ENCODE measurements around the gene GRAMD2A.

GRAMD2A gene

DNA sequence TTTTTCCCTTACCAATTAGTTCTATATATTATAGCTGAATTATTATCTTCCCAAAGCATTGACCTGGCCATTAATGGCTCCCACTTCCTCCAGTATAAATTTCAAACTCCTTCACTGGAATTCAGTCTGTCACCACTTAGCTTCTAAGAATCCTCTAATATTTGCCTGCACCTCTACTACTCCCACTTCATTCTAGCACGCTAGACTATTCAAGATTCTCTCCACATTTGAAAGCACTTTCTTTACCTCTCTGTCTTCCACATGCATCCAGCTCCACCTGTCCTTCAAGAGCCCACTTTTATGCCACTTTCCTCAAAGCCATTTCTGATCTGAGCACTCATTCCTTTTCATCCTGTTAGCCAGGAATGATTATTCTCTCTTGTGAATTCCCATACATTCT, 64.4 kb downstream of the GRAMD2A start:
- DNase-seq (ENCODE audit: low spot score), result no peak

DNA sequence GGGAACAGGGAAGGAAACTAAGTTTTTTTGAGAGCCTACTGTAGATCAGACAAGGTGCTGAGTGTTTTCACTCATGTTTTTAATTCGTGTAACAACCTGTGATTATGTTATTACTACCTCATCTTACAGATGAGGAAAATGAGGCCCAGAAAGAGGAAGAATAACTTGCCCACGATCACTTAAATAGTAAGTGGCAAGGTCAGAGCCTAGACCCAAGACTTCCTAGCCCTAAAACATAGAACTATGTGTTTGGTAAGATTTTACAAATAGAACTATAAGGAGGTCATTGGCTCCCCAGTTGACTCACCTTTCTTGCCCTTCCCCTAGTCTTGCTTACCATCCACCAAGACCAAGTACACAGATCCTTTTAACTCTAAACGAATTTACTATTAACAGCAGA, 65.7 kb downstream of the GRAMD2A start:
- DNase-seq (ENCODE audit: low spot score), result no peak

DNA sequence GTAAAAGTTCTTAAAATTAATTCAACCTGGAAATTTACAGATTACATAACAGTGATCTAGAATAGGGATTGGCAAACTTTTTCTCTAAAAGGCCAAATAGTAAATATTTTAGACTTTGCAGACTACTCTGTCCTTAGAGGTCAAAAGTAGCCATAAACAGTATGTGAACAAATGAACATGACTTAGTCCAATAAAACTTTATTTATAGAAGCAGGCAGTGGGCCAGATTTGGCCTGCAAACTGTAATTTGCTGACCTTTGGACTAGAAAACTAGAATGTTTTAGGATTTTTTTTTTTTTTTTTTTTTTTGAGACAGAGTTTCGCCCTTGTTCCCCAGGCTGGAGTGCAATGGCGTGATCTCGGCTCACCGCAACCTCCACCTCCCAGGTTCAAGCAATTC, 67.3 kb downstream of the GRAMD2A start:
- DNase-seq (ENCODE audit: low spot score), result no peak

DNA sequence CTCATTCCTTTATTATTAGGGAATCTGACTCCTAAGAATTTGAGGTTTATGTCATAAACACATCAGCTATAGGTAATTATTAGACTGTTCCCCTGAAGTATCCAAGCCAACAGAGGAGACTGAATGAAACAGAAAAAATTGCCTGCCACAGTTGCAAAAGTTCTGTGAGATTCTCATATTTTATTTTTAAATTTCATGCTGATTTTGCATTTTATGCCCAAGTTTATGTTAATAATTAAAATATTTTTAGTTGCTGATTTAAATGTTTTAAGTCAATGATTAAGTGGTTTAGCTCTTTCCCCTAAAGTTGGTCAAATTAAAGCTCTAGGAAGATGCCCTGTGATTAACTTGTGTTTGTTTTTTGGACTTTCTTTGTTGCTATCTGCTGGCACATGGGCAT, 69.2 kb downstream of the GRAMD2A start:
- no peak for DNase-seq (ENCODE audit: low spot score)

DNA sequence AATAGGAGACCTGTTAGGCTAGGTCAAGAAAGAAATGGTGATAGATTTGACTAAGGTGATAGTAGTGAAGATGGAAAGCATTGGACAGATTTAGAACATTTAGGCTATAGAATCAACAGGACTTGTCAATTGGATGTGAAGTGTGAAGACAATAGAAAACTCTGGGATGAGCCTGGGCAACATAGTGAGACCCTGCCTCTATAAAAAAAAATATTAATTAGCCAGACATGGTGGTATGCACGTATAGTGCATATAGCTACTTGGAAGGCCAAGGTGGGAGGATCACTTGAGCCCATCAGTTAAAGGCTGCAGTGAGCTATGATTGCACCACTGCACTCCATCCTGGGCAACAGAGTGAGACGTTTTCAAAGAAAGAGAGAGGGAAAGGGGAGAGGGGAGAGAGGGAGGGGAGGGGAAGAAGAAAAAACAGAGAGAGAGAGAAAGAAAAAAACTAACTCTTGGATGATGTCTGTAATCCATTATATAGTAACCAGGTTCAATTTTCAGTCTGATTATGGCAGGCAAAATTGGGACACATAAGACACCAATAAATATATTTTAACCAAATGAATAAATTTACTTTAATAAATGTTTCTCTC, 69.8 kb downstream of the GRAMD2A start:
- DNase-seq (ENCODE audit: low spot score), result no peak

DNA sequence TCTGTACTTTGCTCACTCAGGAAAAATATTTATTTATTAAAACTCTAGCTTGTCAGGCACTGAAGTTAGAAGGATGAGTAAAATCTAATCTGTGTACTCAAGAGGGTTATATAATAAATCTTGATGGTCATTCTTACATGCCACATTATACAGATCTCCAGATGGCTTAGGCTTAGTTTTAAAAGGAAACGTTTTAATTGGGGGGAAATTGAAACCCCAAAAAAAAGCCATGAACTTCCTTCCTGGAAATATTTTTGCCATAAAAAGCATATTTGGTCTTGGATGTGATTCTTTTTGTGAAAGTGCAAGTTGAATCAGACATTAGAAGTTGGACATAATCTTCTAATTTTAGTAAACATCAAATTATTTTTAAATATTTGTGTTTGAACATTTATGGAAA, 73.4 kb downstream of the GRAMD2A start:
- DNase-seq (ENCODE audit: low spot score), result no peak

DNA sequence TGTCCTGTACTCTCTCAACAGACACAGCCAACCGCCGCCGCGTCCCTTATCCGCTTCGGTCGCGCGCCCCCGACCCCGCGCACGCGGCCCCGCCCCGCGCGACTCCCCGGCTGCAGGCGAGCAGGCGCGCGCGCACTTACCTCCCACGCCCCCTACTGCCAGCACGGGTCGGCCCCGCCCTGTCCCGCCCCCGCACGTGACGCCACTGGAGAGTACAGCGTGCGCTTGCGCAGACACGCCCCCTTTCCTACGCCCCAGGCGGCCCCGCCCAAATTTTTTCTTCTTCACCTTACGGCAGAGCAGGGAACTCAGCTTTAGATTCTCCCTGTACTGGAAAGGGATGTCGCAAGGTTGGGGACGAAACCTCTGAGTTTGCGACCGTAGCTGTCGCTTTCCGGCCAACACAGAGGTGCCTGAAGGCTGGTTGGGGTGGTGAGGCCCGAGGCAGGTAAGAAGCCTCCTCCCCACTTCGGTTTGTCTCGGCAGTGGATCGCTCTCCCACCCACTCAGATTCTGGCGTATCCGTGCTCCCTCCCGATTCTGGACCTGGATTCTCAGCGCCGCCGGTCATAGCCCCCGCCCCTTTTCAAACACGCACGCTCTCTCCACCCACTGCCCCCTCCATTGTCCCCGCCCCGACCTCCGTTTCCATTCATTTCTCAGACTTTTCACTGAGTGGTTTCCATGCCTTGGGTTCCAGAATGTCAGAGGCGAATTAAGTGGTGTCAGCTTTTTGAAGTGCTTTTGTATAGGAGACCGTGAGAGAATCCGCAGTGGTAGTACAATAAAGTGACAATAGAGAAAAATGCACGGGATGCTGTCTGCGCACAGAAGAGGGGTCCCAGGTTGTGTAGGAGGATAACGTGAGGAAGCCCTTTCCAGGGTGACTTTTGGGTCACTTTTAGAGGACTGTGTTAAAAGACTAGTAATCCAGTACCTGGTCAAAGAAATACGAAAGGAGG, 79.3 kb downstream of the GRAMD2A start, which contains the start of the genes MYO9A and SENP8:
MYO9A (minus strand) TSS at position 134 of the 962 bp plus-strand sequence. CDS start 71,587 bp downstream, outside the sequence.
SENP8 (plus strand) TSS at position 387 of the 962 bp plus-strand sequence. CDS start 21,221 bp downstream, outside the sequence.
- peak; percentile 99 for DNase-seq (ENCODE audit: low spot score)

DNA sequence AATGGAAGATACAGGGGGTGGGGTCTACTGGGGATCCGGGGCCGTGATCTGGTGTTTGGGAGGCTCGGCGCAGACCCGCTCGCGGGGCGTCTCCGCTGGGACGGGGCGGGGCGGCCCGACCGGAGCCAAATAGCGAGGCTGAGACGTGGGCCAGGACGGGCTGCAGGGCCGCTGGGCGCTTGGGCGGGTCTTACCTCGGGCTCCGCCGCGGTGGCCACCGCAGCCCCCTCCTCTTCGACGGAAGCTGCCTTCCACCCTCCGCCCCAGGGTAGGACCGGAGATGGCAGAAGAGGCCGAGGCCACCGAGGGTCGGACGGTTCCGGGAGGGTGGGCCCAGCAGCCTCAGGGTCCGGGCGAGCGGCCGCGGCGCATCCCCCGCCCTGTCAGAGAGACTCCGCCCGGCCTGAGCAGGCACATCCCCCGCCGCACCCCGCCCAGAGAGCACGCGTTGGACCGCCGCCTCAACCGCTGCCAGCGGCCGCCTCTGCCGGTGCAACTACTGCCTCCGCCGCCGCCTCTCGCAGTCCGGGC, 80.0 kb downstream of the GRAMD2A start:
- DNase-seq (ENCODE audit: low spot score), result peak; percentile 85

DNA sequence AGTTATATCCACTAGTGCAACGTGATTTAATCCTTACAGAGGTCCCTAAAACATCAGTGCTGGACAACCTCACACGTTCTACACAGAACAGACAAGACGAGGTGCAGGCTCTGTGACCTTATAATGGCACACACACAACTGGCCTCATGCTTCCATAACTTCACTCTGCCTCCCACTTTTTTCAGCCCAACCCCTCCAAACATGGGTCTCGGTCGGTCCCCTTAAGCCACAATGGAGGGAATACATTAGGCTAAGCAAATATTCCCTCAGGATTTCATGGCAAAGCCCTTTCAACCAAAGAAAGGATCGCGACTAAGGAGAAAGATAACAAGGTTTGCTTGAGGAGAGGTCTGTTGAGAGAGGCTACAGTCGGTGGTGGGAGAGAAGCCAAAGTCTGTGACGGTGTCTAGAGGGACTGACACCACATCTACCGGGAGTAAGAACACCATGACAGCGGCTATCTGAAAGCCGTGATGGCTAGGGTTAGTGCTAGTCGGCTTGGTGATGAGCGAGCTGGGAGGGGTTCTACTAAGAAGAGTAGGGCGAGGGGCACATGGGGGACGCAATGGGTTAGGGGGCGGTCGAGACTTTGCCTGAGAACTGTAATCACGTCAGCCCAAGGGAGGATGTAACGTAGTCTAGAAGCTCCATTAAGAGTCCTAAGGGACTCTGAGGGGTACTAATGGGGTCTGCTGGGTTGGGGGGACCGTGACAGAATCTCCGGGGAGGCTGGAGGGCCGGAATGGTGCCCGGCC, 80.7 kb downstream of the GRAMD2A start:
- no peak for DNase-seq (ENCODE audit: low spot score)

DNA sequence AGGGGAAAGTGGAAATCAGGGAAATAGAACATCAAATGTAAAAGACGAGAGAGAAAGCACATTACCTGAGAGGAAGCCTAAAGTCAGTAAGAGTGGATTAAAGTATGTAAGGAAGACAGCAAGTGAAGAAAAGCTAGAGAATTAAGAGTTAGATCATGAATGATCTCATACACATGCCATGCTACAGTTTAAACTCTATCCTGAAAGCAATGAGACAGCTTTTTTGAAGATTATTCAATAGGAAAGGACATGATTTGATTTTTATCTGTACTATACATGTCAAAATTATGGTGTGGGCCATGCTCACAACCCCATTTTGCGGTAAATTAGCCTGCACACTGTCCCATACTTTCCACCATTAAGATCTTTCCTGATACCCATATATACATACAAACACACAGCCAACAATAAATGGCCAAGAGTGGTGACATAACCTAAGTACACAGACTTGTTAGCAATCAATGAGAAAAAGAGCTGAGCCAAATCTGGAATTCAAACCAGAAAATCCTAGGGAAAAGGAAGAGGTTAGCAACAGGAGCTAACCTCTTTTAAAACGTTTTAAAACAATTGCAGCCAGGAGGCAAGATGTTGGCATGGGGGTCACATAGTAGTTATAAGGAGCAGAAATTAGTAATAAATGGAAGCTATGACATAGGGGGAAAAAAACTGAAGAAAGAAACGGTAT, 84.1 kb downstream of the GRAMD2A start:
- no peak for DNase-seq (ENCODE audit: low spot score)

DNA sequence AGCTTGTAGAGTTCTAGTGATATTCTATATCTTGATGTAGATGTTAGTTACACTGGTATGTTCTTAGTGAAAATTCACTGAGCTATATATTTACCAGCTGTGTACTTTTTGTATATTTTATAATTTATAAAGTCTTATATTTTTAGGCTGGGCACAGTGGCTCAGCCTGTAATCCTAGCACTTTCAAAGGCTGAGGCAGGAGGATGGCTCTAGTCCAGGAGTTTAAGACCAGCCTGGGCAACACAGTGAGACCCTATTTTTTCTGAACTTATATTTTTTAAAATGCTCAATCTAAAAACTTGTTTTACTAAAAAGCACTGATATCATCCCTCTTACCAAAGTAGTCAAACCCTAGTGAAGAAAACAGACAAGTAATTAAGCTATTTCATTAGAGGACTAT, 84.8 kb downstream of the GRAMD2A start:
- no peak for DNase-seq (ENCODE audit: low spot score)

DNA sequence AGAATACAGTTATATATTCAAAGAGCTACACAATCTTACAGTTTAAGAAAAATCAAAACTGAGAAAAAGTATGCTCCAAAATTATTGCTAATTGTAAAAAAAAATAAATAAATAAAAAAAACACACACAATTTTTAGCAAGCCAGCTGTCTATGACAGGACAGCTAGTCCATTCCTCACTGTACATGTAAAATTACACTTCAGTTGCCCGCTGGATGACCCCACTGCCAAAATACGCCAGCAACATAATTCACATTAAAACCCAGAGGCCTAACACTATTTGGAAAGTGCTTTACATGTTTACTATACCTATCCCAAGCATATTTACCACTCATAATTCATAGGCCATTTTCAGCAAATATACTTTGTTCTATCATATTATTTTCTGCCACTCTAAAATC, 85.5 kb downstream of the GRAMD2A start:
- no peak for DNase-seq (ENCODE audit: low spot score)

DNA sequence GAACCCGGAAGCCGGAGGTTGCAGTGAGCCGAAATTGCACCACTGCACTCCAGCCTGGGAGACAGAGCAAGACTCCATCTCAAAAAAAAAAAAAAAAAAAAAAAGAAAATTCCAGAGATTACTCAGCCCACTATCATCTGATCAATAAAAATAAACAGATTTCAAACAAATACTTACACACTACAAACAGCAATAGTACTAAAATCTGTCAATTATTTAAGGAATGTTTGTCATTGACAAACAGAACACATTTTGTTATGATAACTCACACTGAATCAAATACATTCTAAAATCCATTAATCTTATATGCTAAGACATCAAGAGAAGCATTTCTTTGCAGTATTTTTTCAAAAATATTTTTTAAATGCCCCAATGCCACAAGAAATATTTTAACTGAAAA, 87.2 kb downstream of the GRAMD2A start:
- DNase-seq (ENCODE audit: low spot score), result no peak

All from NAMALWA (cell line).